Measurements from ENCODE around the gene TBCB.
"Not testable (repeated sequence)": the region's sequence is repeated elsewhere in the genome, so short reads cannot be mapped to it uniquely, and the experiment has no call there.

TBCB gene
- long read RNA-seq, transcript TBCB-201 (6 exons, 1,473 nt) = major isoform, 62 of 77 reads
- long read RNA-seq, transcript TBCB-208 (5 exons, 776 nt) = minor isoform, 7 of 77 reads
- long read RNA-seq, partial matches to known transcripts = 0 of 77 reads
- long read RNA-seq, other reads (novel, unspliced or antisense) = 4 of 77 reads

- TF ChIP-seq GABPA (IDR thresholded peaks at IDR 0.05; ENCODE audit: low read depth) = no peak
- peak; percentile 75; the same call in 1 of the 2 replicates for TF ChIP-seq POLR2AphosphoS5 (IDR thresholded peaks at IDR 0.05; ENCODE audit: low read depth)
- TF ChIP-seq CTCF (IDR thresholded peaks at IDR 0.05; ENCODE audit: insufficient read depth, low read length) = no peak
- no peak for TF ChIP-seq REST (IDR thresholded peaks at IDR 0.05; ENCODE audit: insufficient replicate concordance, low read depth)
- TF ChIP-seq SPI1 (IDR thresholded peaks at IDR 0.05; ENCODE audit: borderline replicate concordance, low read depth) = no peak
- Histone ChIP-seq H3K4me3 (replicated peaks; ENCODE audit: insufficient read depth, low read length) (peak within 1 kb of the TSS; percentile 97), H3K27me3 (ENCODE audit: insufficient read depth, poor library complexity, severe bottlenecking) (no peaks in the 10 kb centered on the region), H3K27ac (replicated peaks) (peak within 1 kb of the TSS; percentile 64)
- DNase-seq (ENCODE audit: low read depth in 1 of 2, low spot score in 1 of 2) = peak; percentile 9 to 27
These were observed at the start of gene TBCB for GRCh38 chr19:36115453-36116343. TSS of gene TBCB (plus strand) at chr19:36115468. CDS start at chr19:36115561, 93 bp downstream.

- no peak for TF ChIP-seq GABPA (IDR thresholded peaks at IDR 0.05; ENCODE audit: low read depth)
- no peak for TF ChIP-seq REST (IDR thresholded peaks at IDR 0.05; ENCODE audit: insufficient replicate concordance, low read depth)
- TF ChIP-seq CTCF (IDR thresholded peaks at IDR 0.05; ENCODE audit: insufficient read depth, low read length) = no peak
- no peak for TF ChIP-seq POLR2AphosphoS5 (IDR thresholded peaks at IDR 0.05; ENCODE audit: low read depth)
- no peak for TF ChIP-seq SPI1 (IDR thresholded peaks at IDR 0.05; ENCODE audit: borderline replicate concordance, low read depth)
- no peaks in the 10 kb centered on the region for H3K27me3 ChIP-seq (ENCODE audit: insufficient read depth, poor library complexity, severe bottlenecking)
- no peak for DNase-seq (ENCODE audit: low read depth in 1 of 2, low spot score in 1 of 2)
- H3K4me3 ChIP-seq (replicated peaks; ENCODE audit: insufficient read depth, low read length) = no peak overlapping the region
- no peak overlapping the region for H3K27ac ChIP-seq (replicated peaks)
These were observed 47.6 kb upstream of the TBCB start for GRCh38 chr19:36067681-36068080.

GRCh38 chr19:36068810-36069499 is 46.3 kb upstream of the TBCB start:
- DNase-seq (ENCODE audit: low read depth in 1 of 2, low spot score in 1 of 2); H3K27ac ChIP-seq (replicated peaks); H3K27me3 ChIP-seq (ENCODE audit: insufficient read depth, poor library complexity, severe bottlenecking); H3K4me3 ChIP-seq (replicated peaks; ENCODE audit: insufficient read depth, low read length): not testable (repeated sequence)

- no peak for DNase-seq (ENCODE audit: low read depth in 1 of 2, low spot score in 1 of 2)
- no peaks in the 10 kb centered on the region for H3K27me3 ChIP-seq (ENCODE audit: insufficient read depth, poor library complexity, severe bottlenecking)
- H3K4me3 ChIP-seq (replicated peaks; ENCODE audit: insufficient read depth, low read length) = no peak overlapping the region
- TF ChIP-seq CTCF (IDR thresholded peaks at IDR 0.05; ENCODE audit: insufficient read depth, low read length) = no peak
- no peak for TF ChIP-seq POLR2AphosphoS5 (IDR thresholded peaks at IDR 0.05; ENCODE audit: low read depth)
- no peak for TF ChIP-seq REST (IDR thresholded peaks at IDR 0.05; ENCODE audit: insufficient replicate concordance, low read depth)
- TF ChIP-seq SPI1 (IDR thresholded peaks at IDR 0.05; ENCODE audit: borderline replicate concordance, low read depth) = no peak
- no peak for TF ChIP-seq GABPA (IDR thresholded peaks at IDR 0.05; ENCODE audit: low read depth)
- no peak overlapping the region for H3K27ac ChIP-seq (replicated peaks)
These were observed 43.2 kb upstream of the TBCB start for GRCh38 chr19:36072081-36072480.
